ENCODE measurements around the gene KCNK7.

GRCh38 chr11:65623852-65624616 lies 28.4 kb upstream of the KCNK7 start:
- TF ChIP-seq CTCF (IDR thresholded peaks at IDR 0.05; ENCODE audit: insufficient read depth, low read length, poor library complexity, severe bottlenecking) (no peak), EZH2phosphoT487 (conservative IDR thresholded peaks at IDR 0.05; ENCODE audit: low read length) (no peak)
